ENCODE results near the gene STIP1. TPM values are rescaled to one million over a fixed set of nuclear protein-coding genes. Genes with fewer than 3 reads are reported as not detected.

STIP1 gene
- 247 and 273 TPM in 2 replicates for total RNA-seq

DNA sequence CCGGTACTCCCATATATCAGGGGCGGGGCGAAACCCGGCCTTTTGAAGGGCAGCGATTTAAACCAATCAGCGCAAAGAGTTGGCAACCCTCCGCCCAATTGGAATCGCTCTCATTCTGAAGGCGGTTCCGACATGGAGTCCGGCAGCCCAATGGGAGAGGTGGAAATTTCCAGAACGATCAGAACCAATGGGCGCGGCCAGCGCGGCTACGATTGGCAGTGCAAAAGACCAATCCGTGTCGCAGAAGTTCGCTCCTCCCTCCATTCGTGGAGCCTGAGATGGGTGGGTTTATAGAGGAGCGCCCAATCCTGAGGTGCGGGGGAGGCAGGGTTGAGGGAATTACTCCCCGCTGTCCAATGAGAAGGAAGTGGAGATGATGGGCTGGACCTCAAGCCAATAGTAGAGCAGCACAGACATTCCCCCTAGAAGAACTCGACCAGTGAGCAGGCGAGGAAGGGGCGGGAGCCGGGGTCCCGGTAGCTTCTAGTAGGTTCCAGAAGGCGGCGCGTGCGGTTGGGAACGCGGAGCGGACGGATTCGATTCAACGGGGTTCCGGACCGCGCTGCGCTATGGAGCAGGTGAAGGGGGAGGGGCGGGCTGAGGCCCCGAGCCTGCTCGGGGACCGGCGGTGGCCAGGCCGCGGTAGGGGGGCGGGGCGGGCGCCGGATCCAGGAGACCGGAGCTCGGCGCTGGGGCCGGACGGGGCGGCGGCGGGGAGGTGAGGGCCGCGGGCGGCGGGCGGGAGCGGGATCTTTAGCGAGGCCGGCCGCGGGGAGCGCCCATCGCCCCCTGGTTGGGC lies at the start of gene STIP1:
Gene STIP1, plus strand, starts transcription at position 479 of the 799 bp plus-strand sequence. Its CDS starts 91 bp downstream, at position 570.

DNA sequence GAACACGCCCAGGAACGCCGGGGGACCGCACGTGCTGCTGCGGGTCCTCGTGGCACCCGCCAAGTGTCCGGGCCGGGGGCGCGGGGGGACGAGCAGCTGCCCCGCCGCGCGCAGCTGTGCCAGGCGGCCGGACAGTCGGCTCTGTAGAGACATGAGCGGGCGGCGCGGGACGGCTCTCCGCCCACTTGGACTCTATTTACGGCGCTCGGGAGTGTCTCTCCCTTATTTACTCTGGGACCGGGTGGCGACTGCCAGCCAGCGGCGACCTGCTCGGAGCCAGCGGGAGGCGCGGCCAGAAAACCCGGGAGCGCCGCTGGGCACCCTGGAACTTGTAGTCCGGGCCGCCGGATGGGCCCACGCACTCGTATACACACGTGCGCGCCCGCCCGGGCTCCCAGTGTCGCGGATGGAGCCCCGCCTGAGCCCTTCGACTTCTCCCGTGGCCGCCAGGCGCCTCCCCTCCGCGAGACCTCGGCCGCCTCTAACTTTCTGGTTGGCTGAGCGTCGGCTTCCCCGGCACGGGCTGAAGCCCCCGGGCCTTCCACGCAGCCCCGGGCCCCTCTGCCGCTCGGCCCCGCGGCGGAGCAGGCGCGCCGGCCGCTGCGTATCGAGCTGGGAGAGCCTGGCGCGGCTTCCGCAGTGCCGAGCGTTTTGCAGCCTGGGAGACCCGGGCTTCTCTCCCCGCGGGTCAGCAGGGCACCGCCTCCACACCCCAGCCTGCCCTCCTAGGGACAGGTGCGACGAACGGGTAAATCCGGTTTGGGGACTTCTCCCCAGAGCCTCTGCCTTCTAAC lies 19.9 kb upstream of the STIP1 start, which contains the start of gene MACROD1:
Gene MACROD1, minus strand, starts transcription at position 272 of the 794 bp plus-strand sequence. Its CDS starts 119 bp downstream, at position 153.

DNA sequence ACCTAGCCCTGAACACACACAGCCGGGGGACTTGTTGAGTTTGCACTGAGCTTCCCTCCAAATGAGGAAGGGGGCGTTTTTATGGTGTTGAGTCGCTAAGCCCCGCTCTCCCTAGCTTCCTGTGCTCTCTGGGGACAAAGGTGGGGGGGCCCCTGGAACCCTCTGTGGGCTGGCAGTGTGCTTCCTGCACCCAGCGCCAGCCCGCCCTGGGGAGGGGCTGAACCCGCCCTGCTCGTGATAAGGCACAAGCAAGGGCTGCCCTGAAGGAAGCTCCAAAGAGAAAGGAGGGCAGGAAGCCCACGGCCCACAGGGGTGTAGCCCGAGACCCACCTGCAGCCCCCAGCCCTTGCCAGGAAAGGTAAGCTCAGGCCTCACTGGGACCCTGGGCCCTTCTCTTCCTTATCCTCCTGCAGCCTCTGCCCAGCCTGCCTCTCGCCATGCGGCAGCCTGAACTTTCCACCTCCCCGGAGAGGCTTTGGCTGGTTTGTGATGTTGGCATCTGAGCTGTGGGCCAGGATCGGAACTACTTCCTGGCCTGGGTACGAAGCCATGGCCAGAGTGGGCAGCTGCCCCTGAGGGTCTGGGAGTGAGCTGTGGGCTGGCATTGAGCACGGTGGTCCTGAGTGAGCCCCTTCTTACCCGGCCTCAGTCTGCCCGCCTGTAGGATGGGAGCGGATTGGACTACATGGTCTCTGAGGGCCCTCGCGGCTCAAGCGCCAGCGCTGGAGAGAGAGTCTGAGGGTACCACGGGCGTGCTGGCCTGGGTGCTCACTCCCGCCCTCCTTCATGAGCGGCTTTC lies 20.7 kb downstream of the STIP1 start, which contains the start of gene FERMT3:
Gene FERMT3, plus strand, starts transcription at position 265 of the 799 bp plus-strand sequence. CDS start 644 bp downstream, outside the sequence.

DNA sequence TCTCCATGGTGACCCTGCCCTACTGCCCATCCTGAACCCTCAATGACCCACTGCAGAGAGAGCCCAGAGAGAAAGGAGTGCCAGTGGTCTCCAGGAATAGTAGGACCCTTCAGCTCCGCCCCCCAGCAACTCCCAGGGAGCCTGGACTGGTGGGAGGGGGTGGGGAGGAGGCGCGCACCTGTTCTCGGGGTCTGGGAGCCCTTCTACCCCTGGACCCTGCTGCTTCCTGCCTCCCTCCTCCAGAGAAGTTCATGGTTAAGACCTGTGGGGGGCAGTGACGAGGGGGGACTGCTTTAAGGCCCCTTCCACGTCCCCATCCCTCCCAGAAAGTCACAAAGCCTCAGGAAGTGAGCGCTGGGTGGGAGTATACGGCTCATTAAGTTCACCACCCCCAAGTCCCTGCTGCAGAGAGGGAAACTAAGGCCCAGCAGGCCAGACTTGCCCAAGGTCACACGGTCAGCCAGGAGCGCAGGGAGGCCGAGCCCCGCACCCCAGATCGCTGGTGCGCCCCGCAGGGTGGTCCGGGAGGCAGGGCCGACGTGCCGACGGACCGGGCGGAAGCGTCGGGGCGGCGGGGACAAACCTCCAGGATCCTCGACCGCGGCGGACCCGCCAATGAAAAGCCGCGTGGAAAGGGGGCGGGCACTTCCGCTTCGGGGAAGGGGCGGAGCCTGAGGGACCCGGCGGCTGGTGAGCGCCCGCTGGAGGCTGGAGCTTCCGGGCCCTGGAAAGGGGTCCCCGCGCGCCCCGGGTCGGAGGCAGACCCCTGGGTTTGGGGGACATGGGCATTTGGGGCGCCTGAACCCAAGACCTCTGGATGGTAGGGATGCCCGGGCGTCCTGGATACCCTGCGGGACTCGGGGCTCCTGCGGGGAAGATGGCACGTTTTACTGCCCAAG lies 39.9 kb downstream of the STIP1 start, which contains the start of the genes NUDT22 and TRPT1:
Gene NUDT22, plus strand, starts transcription at position 667 of the 899 bp plus-strand sequence. CDS start 379 bp downstream, outside the sequence.
Gene TRPT1, minus strand, starts transcription at position 579 of the 899 bp plus-strand sequence. Its CDS starts 326 bp downstream, at position 253.

DNA sequence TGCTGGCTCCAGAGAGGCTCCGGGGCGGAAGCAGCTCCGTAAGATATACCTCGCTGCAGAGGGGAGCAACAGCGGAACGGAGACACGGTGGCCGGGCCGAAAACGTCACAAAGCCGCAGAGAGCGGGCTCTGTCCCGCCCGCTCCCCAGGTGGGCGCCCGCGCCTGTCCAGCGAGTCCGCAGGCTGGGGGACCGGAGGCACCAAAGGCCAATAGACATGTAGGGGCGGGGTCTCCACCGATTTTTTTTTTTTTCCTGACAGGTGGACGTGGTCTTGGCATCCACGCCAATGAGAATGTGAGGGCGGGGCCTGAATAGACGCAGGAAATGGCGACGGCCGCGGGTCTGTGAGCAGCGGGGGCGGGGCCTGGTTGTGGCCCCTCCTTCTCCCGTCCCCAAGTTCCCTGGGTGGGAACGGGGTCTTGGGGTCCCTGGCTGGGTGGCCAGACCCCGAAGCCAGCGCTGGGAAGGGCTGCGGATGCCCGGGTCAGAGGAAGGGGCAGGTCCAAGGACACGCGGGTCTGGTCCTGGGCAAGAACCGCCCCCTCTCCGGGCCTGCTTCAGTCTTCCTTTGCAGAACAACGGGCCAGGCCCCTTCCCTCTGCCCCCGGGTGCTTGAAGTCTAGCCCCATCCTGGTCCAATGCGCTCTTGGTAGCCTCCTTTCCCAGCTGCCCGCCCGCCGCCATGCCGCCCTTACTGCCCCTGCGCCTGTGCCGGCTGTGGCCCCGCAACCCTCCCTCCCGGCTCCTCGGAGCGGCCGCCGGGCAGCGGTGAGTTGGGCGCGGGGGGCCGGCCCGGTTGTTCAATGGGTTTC lies 44.4 kb downstream of the STIP1 start, which contains the start of gene DNAJC4:
Gene DNAJC4, plus strand, starts transcription at position 378 of the 814 bp plus-strand sequence. Its CDS starts 307 bp downstream, at position 685.

DNA sequence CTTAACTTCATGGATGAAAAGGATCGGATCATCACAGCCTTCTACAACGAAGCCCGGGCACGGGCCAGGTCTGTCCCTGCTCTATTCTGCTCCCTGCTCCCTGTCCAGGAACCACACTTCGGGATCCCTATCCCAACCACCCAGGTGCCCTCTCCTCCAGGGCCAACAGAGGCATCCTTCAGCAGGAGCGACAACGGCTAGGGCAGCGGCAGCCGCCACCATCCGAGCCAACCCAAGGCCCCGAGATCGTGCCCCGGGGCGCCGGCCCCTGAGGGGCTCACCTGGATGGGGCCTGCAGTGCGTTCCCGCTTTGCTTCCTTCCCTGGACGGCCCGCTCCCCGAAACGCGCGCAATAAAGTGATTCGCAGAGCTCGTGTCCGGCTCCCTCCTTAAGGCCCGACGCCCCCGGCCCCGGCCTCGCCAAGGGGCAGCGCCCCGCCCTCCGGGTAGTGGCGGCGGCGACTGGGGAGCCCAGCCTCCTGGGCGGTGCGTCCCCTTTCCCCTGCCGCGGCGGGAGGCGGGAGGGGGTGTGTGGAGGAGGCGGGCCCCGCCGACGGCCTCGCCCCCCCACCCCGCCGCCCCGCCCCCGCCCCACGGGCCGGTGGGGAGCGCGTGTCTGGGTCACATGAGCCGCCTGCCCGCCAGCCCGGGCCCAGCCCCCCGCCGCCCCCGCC lies 48.1 kb downstream of the STIP1 start, which contains the start of gene VEGFB:
Gene VEGFB, plus strand, starts transcription at position 672 of the 674 bp plus-strand sequence. CDS start 250 bp downstream, outside the sequence.

DNA sequence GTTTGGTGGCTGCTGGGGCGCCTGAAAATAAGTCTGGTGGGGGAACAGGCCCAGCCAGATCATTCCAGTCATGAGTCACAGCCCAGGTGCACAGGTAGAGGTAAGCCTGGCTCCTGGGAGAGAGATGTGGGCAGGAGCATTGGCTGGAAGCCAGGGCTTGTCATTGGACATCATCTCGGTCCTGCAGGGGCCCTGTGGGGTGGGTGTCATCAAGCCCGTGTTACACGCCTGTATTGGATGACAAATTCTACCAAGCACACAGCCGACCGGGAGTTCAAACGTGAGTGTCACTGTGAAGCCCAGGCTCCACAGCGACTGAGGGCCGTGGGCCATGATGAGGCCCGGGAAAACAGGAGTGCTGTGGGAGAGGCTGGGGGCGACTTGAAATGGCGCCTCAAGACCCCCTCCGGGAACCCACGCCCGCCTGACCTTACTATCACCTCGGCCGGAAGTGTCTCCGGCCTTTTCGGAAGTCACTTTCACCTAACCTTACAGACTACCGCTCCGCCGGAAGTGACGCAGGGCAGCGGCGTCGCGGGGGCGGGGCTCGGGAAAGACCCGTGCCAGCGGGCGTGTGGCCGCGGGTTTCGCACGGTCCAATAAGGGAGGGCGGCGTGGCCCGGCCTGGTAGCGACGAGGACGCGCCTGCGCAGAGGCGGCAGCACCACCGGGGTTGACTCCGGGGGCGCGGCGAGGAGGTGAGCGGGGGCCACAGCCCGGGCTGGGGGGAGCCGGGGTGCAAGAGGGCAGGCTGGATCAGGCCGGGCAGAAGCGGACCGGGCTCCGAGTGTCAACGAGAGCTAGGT lies 54.7 kb downstream of the STIP1 start, which contains the start of gene FKBP2:
Gene FKBP2, plus strand, starts transcription at position 661 of the 806 bp plus-strand sequence. CDS start 1,293 bp downstream, outside the sequence.

DNA sequence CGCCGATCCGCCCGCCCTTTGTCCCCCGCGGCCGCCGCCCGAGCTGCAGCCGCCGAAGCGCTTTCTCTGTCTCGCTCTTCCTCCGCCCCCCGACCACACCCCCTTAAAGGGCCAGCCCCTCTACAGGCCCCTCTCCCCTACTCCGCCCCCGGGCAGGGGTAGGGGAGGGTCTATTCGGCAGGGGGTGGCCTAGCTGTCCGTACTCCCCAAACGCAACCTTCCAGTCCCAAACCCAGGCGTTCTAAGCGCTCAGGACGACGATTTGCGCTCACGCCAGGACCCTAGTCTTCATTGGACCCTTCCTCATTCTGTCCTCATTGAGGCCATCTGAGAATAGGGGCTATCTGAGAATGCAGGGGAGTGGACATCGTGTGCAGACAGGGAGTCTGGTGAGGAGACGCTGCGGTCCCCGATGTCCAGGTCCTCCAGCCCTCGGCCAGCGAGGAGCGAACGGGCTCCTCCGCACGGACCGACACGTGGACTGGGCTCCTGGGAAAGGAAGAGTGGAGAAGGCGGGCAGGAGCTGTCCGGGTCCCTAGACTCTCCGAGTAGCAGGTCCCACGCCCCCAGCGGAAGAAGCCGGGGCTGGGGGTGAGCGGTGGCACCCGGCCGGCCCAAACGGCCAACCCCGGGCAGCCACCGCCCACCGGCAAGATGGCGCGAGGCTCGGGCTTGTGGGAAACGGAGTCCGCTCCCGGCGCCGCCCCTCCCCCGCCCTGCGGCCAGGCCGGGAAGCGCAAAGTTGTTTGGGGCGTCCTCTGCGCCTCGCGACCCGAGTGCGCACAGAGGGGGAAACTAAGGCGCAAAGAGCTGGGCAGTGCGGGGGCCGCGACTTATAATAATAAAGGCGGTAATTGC lies 61.1 kb downstream of the STIP1 start, which contains the start of gene PPP1R14B:
Gene PPP1R14B, minus strand, starts transcription at position 73 of the 858 bp plus-strand sequence. CDS start 270 bp downstream, outside the sequence.

DNA sequence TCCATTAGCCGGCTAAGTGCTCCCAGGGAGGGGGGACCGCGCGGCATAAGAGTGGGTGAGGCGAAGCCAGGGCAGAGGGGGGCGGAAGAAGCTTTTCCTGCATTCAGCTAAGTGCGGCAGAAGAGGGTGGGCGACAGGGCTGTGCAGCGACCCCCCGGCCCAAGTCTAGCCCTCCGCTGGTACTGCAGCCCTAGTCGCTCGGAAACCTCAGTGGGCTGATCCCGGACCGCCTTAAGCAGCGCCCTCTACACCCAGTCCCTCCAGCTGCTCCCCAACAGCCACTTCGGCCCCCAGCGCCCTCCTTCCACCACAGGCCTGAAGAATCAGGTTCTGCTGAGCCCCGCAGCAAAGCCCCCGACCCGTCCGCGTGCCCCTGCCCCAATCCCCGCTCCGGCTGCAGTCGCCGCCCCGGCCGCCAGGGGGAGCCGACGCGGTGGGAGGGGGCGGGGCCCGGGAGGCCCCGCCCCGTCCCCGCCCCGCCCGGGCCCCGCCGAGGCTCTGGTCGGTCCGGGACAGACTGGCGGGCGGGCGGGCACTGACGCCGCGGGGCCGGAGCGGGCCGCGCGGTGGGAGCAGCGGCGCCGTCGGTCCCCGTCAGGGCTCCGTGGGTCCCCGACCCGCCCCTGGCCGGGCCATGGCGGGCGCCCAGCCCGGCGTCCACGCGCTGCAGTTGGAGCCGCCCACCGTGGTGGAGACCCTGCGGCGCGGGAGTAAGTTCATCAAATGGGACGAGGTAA lies 65.2 kb downstream of the STIP1 start, which contains the start of gene PLCB3:
Gene PLCB3, plus strand, starts transcription at position 515 of the 737 bp plus-strand sequence. Its CDS starts 120 bp downstream, at position 635.

Other genes with a start within 250 kb of the STIP1 start
- 19.8 and 23.0 TPM in 2 replicates for gene NAA40, start 247.2 kb upstream of the STIP1 start, total RNA-seq
- 188 and 250 TPM in 2 replicates for gene COX8A, start 211.6 kb upstream of the STIP1 start, total RNA-seq
- gene OTUB1, start 199.7 kb upstream of the STIP1 start, total RNA-seq: 41.8 and 53.3 TPM in 2 replicates
- not detected in 2 replicates for gene FLRT1, start 150.2 kb upstream of the STIP1 start, total RNA-seq
- 12.4 and 18.5 TPM in 2 replicates for gene MACROD1, start 20.1 kb upstream of the STIP1 start, total RNA-seq
- 124 and 138 TPM in 2 replicates for gene FERMT3, start 20.6 kb downstream of the STIP1 start, total RNA-seq
- 18.2 and 22.8 TPM in 2 replicates for gene TRPT1, start 40.0 kb downstream of the STIP1 start, total RNA-seq
- 27.9 and 34.0 TPM in 2 replicates for gene NUDT22, start 40.1 kb downstream of the STIP1 start, total RNA-seq
- 8.1 and 8.9 TPM in 2 replicates for gene DNAJC4, start 44.4 kb downstream of the STIP1 start, total RNA-seq
- 11.0 and 14.8 TPM in 2 replicates for gene VEGFB, start 48.4 kb downstream of the STIP1 start, total RNA-seq
- gene FKBP2, start 54.9 kb downstream of the STIP1 start, total RNA-seq: 23.8 and 34.0 TPM in 2 replicates
- gene PPP1R14B, start 60.8 kb downstream of the STIP1 start, total RNA-seq: 258 and 294 TPM in 2 replicates
- gene PLCB3, start 65.4 kb downstream of the STIP1 start, total RNA-seq: 61.2 and 61.6 TPM in 2 replicates
- gene BAD, start 98.5 kb downstream of the STIP1 start, total RNA-seq: 49.2 and 51.7 TPM in 2 replicates
- gene GPR137, start 99.7 kb downstream of the STIP1 start, total RNA-seq: 9.1 and 9.7 TPM in 2 replicates
- 0.07 TPM in 1 of 2 replicates, not detected in the other for gene KCNK4, start 105.1 kb downstream of the STIP1 start, total RNA-seq
- 0.27 and 0.57 TPM in 2 replicates for gene CATSPERZ, start 114.2 kb downstream of the STIP1 start, total RNA-seq
- gene ESRRA, start 119.4 kb downstream of the STIP1 start, total RNA-seq: 26.4 and 27.5 TPM in 2 replicates
- gene TRMT112, start 131.4 kb downstream of the STIP1 start, total RNA-seq: 172 and 196 TPM in 2 replicates
- 108 and 151 TPM in 2 replicates for gene PRDX5, start 131.9 kb downstream of the STIP1 start, total RNA-seq
- 1.1 and 1.9 TPM in 2 replicates for gene CCDC88B, start 154.0 kb downstream of the STIP1 start, total RNA-seq
- gene RPS6KA4, start 173.0 kb downstream of the STIP1 start, total RNA-seq: 35.1 and 49.9 TPM in 2 replicates